GM04503 (cell line): ENCODE measurements around the gene MED7.
"Not testable (repeated sequence)": the region's sequence is repeated elsewhere in the genome, so short reads cannot be mapped to it uniquely, and the experiment has no call there.

Experiments used
- DNase-seq: peaks from one replicate; pipeline ENCODE4 v3.0.0-alpha.2; 2012; ENCODE audit warnings: low read depth

Gene MED7, protein sequence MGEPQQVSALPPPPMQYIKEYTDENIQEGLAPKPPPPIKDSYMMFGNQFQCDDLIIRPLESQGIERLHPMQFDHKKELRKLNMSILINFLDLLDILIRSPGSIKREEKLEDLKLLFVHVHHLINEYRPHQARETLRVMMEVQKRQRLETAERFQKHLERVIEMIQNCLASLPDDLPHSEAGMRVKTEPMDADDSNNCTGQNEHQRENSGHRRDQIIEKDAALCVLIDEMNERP

GRCh38 chr5:157142317-157143126 is at the start of gene MED7:
Gene MED7 (minus strand): TSS chr5:157142865. CDS start chr5:157139431, 3,434 bp downstream.
- peak; percentile 97 for DNase-seq

GRCh38 chr5:157189223-157189622 is 46.6 kb upstream of the MED7 start:
- no peak for DNase-seq

DNA sequence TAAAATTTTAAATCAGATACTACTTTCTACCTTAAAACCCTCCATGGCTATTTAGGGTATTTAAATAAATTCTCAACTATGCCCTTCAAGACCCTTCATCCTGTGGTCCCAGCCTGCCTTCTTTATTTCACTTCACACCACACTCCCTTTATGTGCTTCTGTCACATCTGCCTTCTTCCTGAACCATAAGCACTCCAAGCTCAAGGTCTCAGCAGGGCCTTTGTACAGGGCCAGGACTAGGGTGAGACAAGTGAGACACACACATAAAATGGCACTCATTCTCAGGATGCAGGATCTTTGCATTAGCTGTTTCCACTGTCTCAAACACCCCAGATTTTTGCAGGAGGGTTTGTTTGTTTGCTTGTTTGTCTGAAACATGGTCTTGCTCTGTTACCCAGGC is 45.6 kb upstream of the MED7 start:
- DNase-seq, result no peak

GRCh38 chr5:157187046-157187754 is 44.5 kb upstream of the MED7 start:
- DNase-seq, result no peak

GRCh38 chr5:157186309-157187045 is 43.8 kb upstream of the MED7 start:
- no peak for DNase-seq

DNA sequence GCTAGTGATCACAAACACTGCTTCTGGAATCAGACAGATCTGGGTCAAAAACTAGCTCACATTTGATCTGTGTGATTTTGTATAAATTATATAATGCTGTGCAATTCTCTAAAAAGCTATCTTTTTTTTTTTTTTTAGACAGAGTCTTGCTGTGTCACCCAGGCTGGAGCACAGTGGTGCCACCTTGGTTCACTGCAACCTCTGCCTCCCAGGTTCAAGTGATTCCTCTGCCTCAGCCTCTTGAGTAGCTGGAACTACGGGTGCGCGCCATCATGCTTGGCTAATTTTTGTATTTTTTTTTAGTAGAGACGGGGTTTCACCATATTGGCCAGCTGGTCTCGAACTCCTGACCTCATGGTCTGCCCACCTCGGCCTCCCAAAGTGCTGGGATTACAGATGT is 42.5 kb upstream of the MED7 start:
- DNase-seq, result not testable (repeated sequence)

- no peak for DNase-seq
These were observed 41.5 kb upstream of the MED7 start for GRCh38 chr5:157184117-157184670.

GRCh38 chr5:157182143-157182757 is 39.6 kb upstream of the MED7 start:
- no peak for DNase-seq

DNA sequence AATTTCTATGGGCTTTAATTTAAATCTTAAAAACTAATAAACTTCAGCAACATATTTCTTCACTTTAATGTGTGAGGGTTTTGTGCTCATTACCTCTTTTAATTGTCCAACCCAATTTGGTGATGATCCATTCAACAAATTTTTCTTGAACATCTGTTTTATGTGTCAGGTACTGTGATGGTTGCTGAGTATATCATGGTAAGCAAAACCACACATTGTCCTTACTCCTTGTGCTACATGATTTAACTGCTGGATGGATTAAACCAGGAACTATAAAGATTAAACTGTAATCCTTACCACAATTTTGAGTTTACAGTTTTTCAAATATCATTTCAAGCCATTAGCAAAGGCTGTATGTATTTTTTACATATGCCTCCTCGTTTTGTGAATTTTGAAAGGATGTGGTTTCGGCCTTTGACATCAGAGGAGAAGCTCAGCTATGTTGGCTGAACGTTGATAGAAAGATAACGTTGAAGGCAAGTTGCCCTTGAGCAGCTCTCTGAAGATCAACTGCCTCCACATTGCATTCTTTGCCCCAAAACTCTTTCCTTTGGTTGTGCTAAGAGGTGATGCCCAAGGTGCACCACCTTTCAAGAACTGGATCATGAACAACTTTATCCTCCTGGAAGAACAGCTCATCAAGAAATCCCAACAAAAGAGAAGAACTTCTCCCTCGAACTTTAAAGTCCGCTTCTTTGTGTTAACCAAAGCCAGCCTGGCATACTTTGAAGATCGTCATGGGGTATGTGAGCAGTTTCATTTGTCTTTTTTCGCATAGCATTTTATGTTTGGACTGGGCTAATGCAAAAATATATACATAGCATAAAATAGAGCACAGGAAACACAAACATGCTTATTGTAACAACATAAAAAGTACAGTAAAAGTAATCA is 38.0 kb upstream of the MED7 start, which contains the start of gene ITK:
Gene ITK (plus strand): TSS at position 467 of the 891 bp plus-strand sequence. CDS start 138 bp downstream, at position 605.
- DNase-seq, result no peak

DNA sequence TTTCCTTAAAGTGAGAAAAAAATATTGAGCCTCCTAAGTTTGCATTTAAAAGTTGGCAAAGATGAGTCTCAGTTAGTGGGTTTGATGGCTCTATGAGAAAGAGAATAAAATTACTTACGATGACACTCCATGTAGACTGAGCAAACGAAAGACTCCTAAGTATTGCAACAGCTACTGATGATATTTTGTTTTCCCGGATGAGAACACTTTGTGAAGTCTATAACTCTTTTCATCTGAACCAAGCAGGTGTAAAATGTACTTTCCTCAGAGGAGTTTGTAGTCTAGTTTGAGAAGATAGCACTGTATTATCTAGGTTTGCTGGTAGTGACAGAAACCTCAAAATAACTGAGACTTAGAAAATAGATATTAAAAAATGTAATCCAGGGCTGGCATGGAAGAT is 36.3 kb upstream of the MED7 start:
- no peak for DNase-seq

- DNase-seq, result no peak
These were observed 35.3 kb upstream of the MED7 start for GRCh38 chr5:157177953-157178352.

DNA sequence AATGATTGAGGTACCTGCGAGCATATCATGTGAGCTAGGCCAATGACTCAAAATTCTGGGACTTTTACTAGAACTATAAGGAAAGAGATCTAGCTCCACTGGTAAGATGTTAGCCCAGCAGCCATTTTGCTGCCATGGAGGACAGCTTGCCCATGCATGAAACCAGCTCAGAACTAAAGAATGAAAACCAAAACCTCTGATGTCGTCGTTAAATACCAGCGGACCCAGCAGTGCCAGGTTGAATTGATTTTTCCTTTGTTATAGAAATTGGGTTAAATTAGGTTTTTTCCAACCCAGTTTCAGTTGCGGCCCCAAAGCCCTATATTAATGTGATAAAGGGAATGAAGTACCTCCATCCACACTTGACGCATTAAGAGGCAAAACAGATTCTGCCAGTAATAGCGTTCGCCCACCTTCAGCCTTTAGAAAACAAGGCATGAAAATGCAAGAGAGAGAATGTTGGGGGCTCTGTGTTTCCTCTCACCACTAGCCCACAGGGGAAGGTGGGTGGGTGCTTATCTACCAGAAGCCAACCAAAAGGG is 32.5 kb upstream of the MED7 start:
- DNase-seq, result no peak

DNA sequence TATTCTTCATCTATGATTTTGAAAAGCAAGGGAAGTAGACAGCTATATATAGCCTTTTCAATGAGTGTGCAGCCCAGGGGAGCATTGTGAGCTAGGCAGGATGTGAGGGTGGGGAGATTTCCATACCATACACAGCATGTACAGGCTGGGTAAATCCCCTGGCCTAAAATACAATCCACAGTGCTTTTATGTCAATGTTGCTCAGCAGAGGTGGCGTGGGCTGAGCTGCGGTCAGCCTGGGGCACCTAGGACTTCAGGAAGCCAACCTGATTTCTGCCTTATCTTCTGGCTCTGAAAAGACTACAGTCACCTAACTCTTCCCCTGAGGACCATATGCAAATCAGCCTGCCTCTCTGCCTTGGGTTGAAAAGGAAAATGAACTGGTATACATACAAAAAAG is 29.7 kb upstream of the MED7 start:
- DNase-seq, result no peak

DNA sequence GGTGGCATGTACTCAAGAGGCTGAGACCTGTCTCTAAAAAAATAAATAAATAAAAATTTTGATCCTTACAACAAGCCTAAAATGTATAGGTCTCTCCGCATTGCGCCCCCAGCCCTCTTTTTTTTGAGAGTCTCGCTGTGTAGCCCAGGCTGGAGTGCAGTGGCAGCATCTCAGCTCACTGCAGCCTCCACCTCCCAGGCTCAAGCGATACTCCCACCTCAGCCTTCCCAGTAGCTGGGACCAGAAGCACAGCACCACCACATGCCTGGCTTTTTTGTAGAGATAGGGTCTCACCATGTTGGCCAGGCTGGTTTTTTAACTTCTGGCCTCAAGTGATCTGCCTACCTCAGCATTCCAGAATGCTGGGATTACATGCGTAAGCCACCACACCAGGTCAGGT is 25.6 kb upstream of the MED7 start:
- DNase-seq, result no peak

GRCh38 chr5:157167214-157167621 is 24.6 kb upstream of the MED7 start:
- peak; percentile 54 for DNase-seq

DNA sequence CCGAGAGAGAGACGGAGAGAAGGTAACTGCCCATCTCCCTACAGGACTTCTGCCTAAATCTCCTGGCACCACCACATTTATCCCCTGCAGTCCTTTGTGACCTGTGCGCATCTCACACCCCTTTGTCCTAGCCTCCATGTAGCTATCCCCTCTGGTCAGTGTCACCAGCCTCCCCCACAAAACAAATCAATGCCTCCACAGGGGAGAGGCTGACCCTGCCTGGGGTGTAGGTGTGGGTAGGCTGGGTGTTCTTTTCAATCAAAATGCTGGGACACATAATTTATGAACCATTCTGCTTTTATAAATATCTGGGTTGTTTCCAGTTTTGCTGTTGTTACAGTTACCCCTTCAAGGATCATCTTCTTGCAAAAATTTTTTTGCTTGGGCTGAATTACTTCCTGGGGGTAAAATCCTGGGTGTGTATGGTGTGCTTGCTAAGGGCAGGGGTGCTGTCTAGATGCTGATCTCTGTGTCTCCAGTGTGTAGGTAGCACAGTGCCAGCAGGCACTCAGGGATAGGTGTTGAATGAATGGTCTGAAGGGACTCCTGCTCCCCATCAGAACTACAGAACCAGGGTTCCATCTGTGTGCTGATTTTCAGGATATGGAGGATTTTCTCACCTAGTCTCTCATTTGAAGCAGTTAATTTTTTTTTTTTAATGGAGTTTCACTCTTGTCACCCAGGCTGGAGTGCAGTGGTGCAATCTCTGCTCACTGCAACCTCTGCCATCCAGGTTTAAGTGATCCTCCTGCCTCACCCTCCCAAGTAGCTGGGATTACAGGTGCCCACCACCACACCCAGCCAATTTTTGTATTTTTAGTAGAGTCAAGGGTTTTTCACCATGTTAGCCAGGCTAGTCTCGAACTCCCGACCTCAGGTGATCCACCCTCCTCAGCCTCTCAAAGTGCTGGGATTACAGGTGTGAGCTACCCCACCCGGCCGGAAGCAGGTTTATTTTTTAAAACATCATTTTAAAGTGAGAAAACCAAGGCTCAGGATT is 23.8 kb upstream of the MED7 start, which contains the start of gene GARIN3:
Gene GARIN3 (minus strand): TSS at position 51 of the 1,000 bp plus-strand sequence. CDS start 96 bp downstream, outside the sequence.
- no peak for DNase-seq

GRCh38 chr5:157165668-157166067 is 23.0 kb upstream of the MED7 start:
- no peak for DNase-seq

DNA sequence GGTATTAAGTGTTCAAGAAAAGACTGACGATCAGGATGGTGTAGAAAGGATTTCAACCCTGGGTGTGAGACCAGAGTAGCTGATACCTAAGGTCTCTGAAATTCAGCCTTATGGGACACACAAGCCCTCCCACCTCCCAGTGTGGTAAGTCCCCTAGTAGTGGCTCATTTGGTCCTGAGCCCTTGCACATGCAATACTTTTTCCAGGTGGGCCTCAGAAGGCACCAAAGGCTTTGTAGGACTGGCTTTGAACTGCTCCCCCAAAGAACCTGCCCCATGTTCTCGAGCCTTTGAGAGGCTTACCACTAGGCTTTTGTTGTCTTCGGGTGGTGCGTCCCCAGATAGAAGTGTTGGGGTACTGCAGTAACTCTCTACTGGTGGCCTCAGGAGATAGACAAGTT is 22.6 kb upstream of the MED7 start:
- DNase-seq, result no peak

DNA sequence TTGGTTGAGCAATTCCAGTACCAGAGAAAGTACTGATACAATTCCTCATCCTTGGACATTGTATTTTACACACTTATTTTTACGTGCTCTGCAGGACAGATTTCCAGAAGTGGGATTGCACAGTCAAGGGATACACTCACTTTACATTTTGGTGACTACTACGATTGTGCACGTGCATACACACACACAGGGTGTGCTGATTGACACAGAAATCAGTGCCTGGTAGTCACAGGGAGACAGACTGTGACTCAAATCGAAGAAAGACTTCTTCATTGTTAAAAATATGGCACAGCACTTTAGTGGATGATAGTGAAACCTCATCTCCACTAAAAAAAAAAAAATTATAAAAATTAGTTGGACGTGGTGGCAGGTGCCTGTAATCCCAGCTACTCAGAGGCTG is 21.9 kb upstream of the MED7 start:
- DNase-seq, result no peak
